GM12873 (cell line): ENCODE measurements around the gene LRMDA.

Experiments
- CTCF ChIP-seq: IDR thresholded peaks from 2 replicates; pipeline ENCODE4 v1.5.1; 2012; ENCODE audit warnings: low read depth, mild to moderate bottlenecking, moderate library complexity, low read length, control low read depth; ENCODE audit not compliant: insufficient read depth; ENCODE audit errors: missing control alignments

Gene LRMDA

GRCh38 chr10:76119515-76119914 is 688.1 kb downstream of the LRMDA start:
- no peak for TF ChIP-seq CTCF

- no peak for TF ChIP-seq CTCF
These were observed 690.6 kb downstream of the LRMDA start for GRCh38 chr10:76122056-76122455.

GRCh38 chr10:76124280-76124679 is 692.9 kb downstream of the LRMDA start:
- TF ChIP-seq CTCF = no peak

- TF ChIP-seq CTCF = no peak
These were observed 694.5 kb downstream of the LRMDA start for GRCh38 chr10:76125900-76126299.

GRCh38 chr10:76126607-76127527 is 695.4 kb downstream of the LRMDA start:
- TF ChIP-seq CTCF = no peak

GRCh38 chr10:76127984-76128589 is 696.7 kb downstream of the LRMDA start:
- TF ChIP-seq CTCF = no peak

- no peak for TF ChIP-seq CTCF
These were observed 697.8 kb downstream of the LRMDA start for GRCh38 chr10:76129213-76129612.
